Measurements from ENCODE around the gene PPP2R3A.
"Not testable (repeated sequence)": the region's sequence is repeated elsewhere in the genome, so short reads cannot be mapped to it uniquely, and the experiment has no call there.

The PPP2R3A gene

DNA sequence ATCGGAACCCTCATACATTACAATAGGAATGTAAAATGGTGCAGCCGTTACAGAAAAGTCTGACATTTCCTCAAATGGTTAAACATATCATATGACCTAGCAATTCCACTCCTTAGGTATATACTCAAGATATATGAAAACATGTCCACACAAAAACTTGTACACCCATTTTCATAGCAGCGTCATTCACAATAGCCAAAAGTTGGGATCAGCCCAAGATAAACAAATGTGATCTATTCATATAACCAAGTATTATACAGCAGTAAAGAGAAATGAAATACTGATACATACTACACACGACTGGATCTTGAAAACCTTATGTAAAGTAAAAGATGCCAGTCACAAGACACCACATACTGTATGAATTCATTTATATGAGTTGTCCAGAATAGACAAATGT lies 128.2 kb downstream of the PPP2R3A start:
- Mint-ChIP-seq H3K4me3 (no peak overlapping the region), H3K27ac (ENCODE audit: low read depth) (no peak overlapping the region), H3K36me3 (ENCODE audit: insufficient read depth) (no peaks in the 10 kb centered on the region), H3K27me3 (peaks cover 25% of the 10 kb centered on the region), H3K9me3 (no peaks in the 10 kb centered on the region), H3K4me1 (no peaks in the 10 kb centered on the region)
- no peak for ATAC-seq (replicated peaks; ENCODE audit: extremely low read depth, poor library complexity, severe bottlenecking)
- DNase-seq (ENCODE audit: low spot score in 2 of 2), result no peak

DNA sequence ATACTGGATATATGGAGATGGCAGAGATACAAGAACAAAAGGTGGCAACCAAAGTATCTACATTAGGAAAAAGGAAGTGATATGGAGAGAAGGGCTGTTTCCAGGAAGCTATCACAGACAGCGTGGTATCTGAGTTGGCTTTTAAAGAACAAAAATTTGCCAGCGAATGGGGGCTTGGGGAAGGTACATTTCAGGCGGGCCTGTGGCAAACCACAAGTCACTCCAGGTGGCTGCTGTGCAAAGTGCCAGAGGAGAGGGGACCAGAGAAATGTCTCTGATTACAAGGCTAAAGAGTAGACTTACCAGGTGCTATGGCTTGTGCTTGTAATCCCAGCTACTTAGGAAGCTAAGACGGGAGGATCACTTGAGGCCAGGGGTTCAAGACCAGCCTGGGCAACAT lies 139.5 kb downstream of the PPP2R3A start:
- Mint-ChIP-seq H3K9me3 (no peaks in the 10 kb centered on the region), H3K27ac (ENCODE audit: low read depth) (no peak overlapping the region)

GRCh38 chr3:136106101-136106500 lies 140.6 kb downstream of the PPP2R3A start:
- Mint-ChIP-seq H3K27ac (ENCODE audit: low read depth) (no peak overlapping the region), H3K9me3 (no peaks in the 10 kb centered on the region), H3K27me3 (no peaks in the 10 kb centered on the region), H3K36me3 (ENCODE audit: insufficient read depth) (no peaks in the 10 kb centered on the region), H3K4me3 (no peak overlapping the region), H3K4me1 (no peaks in the 10 kb centered on the region)
- DNase-seq (ENCODE audit: low spot score in 2 of 2), result no peak
- no peak for ATAC-seq (replicated peaks; ENCODE audit: extremely low read depth, poor library complexity, severe bottlenecking)

More for the DNA sequence above, 139.5 kb downstream of the PPP2R3A start:
- Mint-ChIP-seq H3K27me3 (no peaks in the 10 kb centered on the region), H3K4me1 (no peaks in the 10 kb centered on the region), H3K36me3 (ENCODE audit: insufficient read depth) (no peaks in the 10 kb centered on the region), H3K4me3 (no peak overlapping the region)
- DNase-seq (ENCODE audit: low spot score in 2 of 2), result no peak
- no peak for ATAC-seq (replicated peaks; ENCODE audit: extremely low read depth, poor library complexity, severe bottlenecking)

GRCh38 chr3:136109499-136109898 lies 144.0 kb downstream of the PPP2R3A start:
- H3K4me3 Mint-ChIP-seq, result no peak overlapping the region
- no peaks in the 10 kb centered on the region for H3K36me3 Mint-ChIP-seq (ENCODE audit: insufficient read depth)
- ATAC-seq (replicated peaks; ENCODE audit: extremely low read depth, poor library complexity, severe bottlenecking), result no peak
- H3K4me1 Mint-ChIP-seq, result no peaks in the 10 kb centered on the region
- no peak for DNase-seq (ENCODE audit: low spot score in 2 of 2)
- H3K27ac Mint-ChIP-seq (ENCODE audit: low read depth), result no peak overlapping the region
- H3K9me3 Mint-ChIP-seq, result no peaks in the 10 kb centered on the region
- H3K27me3 Mint-ChIP-seq, result no peaks in the 10 kb centered on the region

DNA sequence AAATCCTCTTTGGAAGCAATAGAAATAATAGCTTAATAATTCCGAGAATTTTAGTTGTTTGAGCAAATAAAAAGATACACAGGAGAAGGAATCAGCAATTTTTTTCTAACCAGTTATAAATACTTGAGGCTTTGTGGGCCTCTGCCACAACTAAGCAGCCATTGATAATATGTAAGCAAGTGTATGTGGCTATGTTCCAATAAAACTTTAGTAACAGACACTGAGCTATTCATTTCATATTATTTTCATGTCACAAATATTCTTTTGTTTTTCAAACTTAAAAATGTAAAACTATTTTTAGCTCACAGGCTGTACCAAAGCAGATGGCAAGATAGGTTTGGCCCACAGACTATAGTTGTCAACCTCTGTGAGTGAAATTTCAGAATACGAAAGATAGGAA lies 145.0 kb downstream of the PPP2R3A start:
- Mint-ChIP-seq H3K27me3 (no peaks in the 10 kb centered on the region), H3K4me1 (peaks cover 3% of the 10 kb centered on the region), H3K9me3 (no peaks in the 10 kb centered on the region), H3K4me3 (no peak overlapping the region), H3K36me3 (ENCODE audit: insufficient read depth) (no peaks in the 10 kb centered on the region), H3K27ac (ENCODE audit: low read depth) (no peak overlapping the region)
- DNase-seq (ENCODE audit: low spot score in 2 of 2) (no peak), ATAC-seq (replicated peaks; ENCODE audit: extremely low read depth, poor library complexity, severe bottlenecking) (no peak)

DNA sequence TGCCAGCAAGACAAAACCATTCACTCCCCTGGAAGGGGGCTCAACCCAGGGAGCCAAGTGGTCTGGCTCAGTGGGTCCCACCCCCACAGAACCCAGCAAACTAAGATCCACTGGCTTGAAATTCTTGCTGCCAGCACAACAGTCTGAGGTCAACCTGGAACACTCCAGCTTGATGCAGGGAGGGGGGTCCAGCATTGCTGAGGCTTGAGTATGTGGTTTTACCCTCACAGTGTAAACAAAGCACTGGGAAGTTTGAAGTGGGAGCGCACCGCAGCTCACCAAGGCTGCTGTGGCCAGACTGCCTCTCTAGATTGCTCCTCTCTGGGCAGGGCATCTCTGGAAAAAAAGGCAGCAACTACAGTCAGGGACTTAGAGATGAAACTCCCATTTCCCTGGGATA lies 148.9 kb downstream of the PPP2R3A start:
- DNase-seq (ENCODE audit: low spot score in 2 of 2), result no peak
- no peak overlapping the region for H3K27ac Mint-ChIP-seq (ENCODE audit: low read depth)

DNA sequence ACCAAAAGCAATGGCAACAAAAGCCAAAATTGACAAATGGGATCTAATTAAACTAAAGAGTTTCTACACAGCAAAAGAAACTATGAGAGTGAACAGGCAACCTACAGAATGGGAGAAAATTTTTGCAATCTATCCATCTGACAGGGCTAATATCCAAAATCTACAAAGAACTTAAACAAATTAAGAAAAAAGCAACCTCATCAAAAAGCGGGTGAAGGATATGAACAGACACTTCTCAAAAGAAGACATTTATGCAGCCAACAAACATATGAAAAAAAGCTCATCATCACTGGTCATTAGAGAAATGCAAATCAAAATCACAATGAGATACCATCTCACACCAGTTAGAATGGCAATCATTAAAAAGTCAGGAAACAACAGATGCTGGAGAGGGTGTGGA lies 153.8 kb downstream of the PPP2R3A start:
- ATAC-seq (replicated peaks; ENCODE audit: extremely low read depth, poor library complexity, severe bottlenecking); DNase-seq (ENCODE audit: low spot score in 2 of 2); H3K4me3 Mint-ChIP-seq; H3K27ac Mint-ChIP-seq (ENCODE audit: low read depth); H3K9me3 Mint-ChIP-seq; H3K36me3 Mint-ChIP-seq (ENCODE audit: insufficient read depth): not testable (repeated sequence)
- H3K27me3 Mint-ChIP-seq, result peaks cover 12% of the 10 kb centered on the region
- H3K4me1 Mint-ChIP-seq, result peaks cover 12% of the 10 kb centered on the region

More for the DNA sequence above, 148.9 kb downstream of the PPP2R3A start:
- no peak overlapping the region for H3K4me3 Mint-ChIP-seq
- peaks cover 12% of the 10 kb centered on the region for H3K27me3 Mint-ChIP-seq
- peaks cover 5% of the 10 kb centered on the region for H3K9me3 Mint-ChIP-seq
- peaks cover 12% of the 10 kb centered on the region for H3K4me1 Mint-ChIP-seq
- ATAC-seq (replicated peaks; ENCODE audit: extremely low read depth, poor library complexity, severe bottlenecking), result no peak
- H3K36me3 Mint-ChIP-seq (ENCODE audit: insufficient read depth), result no peaks in the 10 kb centered on the region

DNA sequence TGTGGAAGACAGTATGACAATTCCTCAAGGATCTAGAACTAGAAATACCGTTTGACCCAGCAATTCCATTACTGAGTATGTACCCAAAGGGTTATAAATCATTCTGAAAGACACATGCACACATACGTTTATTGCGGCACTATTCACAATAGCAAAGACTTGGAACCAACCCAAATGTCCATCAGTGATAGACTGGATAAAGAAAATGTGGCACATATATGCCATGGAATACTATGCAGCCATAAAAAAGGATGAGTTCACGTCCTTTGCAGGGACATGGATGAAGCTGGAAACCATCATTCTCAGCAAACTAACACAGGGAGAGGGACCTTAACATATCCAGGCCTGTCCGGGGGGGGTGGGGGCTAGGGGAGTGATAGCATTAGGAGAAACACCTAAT lies 154.3 kb downstream of the PPP2R3A start:
- H3K27me3 Mint-ChIP-seq, result peaks cover 12% of the 10 kb centered on the region
- H3K4me3 Mint-ChIP-seq; H3K36me3 Mint-ChIP-seq (ENCODE audit: insufficient read depth); DNase-seq (ENCODE audit: low spot score in 2 of 2); ATAC-seq (replicated peaks; ENCODE audit: extremely low read depth, poor library complexity, severe bottlenecking); H3K27ac Mint-ChIP-seq (ENCODE audit: low read depth); H3K9me3 Mint-ChIP-seq: not testable (repeated sequence)
- H3K4me1 Mint-ChIP-seq, result peaks cover 12% of the 10 kb centered on the region

- Mint-ChIP-seq H3K27me3 (peaks cover 12% of the 10 kb centered on the region), H3K4me3 (no peak overlapping the region), H3K36me3 (ENCODE audit: insufficient read depth) (peaks cover 3% of the 10 kb centered on the region), H3K9me3 (peaks cover 5% of the 10 kb centered on the region), H3K4me1 (peaks cover 7% of the 10 kb centered on the region), H3K27ac (ENCODE audit: low read depth) (no peak overlapping the region)
- ATAC-seq (replicated peaks; ENCODE audit: extremely low read depth, poor library complexity, severe bottlenecking) (no peak), DNase-seq (ENCODE audit: low spot score in 2 of 2) (no peak)
Measured at GRCh38 chr3:136120373-136121348, 155.1 kb downstream of the PPP2R3A start.

DNA sequence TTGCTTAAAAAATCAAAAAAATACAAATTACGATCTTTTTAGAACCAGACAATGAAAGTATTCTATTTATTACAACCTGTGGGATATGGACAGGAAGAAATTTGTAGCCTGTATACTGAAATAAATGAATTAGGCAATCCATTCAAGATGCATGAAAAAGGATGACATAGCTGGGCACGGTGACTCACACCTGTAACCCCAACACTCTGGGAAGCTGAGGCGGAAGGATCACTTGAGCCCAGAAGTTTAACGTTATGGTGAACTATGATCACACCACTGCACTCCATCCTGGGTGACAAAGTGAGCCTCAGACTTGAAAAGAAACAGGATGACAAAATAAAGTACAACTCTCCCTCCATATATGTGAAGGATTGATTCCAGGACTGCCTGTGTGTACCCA lies 156.5 kb downstream of the PPP2R3A start:
- Mint-ChIP-seq H3K27ac (ENCODE audit: low read depth) (no peak overlapping the region), H3K4me3 (no peak overlapping the region)
- ATAC-seq (replicated peaks; ENCODE audit: extremely low read depth, poor library complexity, severe bottlenecking), result no peak

GRCh38 chr3:136131647-136132046 lies 166.1 kb downstream of the PPP2R3A start:
- not testable (repeated sequence) for H3K4me3 Mint-ChIP-seq; DNase-seq (ENCODE audit: low spot score in 2 of 2); H3K9me3 Mint-ChIP-seq; H3K27me3 Mint-ChIP-seq; H3K27ac Mint-ChIP-seq (ENCODE audit: low read depth); H3K4me1 Mint-ChIP-seq; ATAC-seq (replicated peaks; ENCODE audit: extremely low read depth, poor library complexity, severe bottlenecking); H3K36me3 Mint-ChIP-seq (ENCODE audit: insufficient read depth)

More for the DNA sequence above, 156.5 kb downstream of the PPP2R3A start:
- Mint-ChIP-seq H3K36me3 (ENCODE audit: insufficient read depth) (peaks cover 3% of the 10 kb centered on the region), H3K9me3 (peaks cover 5% of the 10 kb centered on the region), H3K4me1 (peaks cover 4% of the 10 kb centered on the region), H3K27me3 (peaks cover 6% of the 10 kb centered on the region)
- no peak for DNase-seq (ENCODE audit: low spot score in 2 of 2)

DNA sequence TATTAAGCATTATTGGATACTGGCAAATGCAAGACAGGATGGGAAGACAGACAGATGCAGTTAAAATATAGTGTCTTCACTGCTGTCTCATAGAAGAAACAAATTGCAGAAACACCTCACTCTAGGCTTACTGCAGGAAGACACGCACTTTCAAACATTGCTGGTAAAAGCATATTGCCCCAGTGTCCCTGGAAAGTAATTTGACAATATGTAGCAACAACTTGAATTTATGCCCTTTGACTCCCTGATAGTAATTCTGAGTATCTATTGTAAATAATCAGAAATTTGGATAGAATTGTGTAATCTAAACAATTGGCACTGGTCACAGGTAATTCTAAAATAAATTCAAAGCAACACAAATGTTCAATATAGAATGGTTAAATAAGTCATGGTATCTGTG lies 168.6 kb downstream of the PPP2R3A start:
- Mint-ChIP-seq H3K27me3 (no peaks in the 10 kb centered on the region), H3K4me1 (no peaks in the 10 kb centered on the region), H3K4me3 (no peak overlapping the region), H3K27ac (ENCODE audit: low read depth) (no peak overlapping the region), H3K9me3 (no peaks in the 10 kb centered on the region), H3K36me3 (ENCODE audit: insufficient read depth) (peaks cover 4% of the 10 kb centered on the region)
- DNase-seq (ENCODE audit: low spot score in 2 of 2) (no peak), ATAC-seq (replicated peaks; ENCODE audit: extremely low read depth, poor library complexity, severe bottlenecking) (no peak)

All from central memory CD8-positive, alpha-beta T cell (primary cell).